Astrocyte of the cerebellum (primary cell): ENCODE measurements around the gene ISY1.

Source experiments
- DNase-seq: peaks from one replicate; pipeline ENCODE4 v3.0.0-alpha.2; 2011; ENCODE audit warnings: low read depth
- H3K4me3 ChIP-seq: 2 replicates; pipeline ENCODE4 v1.5.1; 2011; ENCODE audit warnings: mild to moderate bottlenecking, low read depth, low read length, moderate library complexity
- in situ Hi-C: cut with HindIII; loops from 2 replicates; pipeline ENCODE4 v1.10.0; 2017; ENCODE audit warnings: low sequenced_read_pairs
- TF ChIP-seq, protein P1 (sequence below): IDR thresholded peaks from 2 replicates; pipeline ENCODE4 v1.5.1; 2012; ENCODE audit warnings: low read length, low read depth, moderate library complexity, mild to moderate bottlenecking; ENCODE audit errors: missing control alignments

ISY1 gene

DNA sequence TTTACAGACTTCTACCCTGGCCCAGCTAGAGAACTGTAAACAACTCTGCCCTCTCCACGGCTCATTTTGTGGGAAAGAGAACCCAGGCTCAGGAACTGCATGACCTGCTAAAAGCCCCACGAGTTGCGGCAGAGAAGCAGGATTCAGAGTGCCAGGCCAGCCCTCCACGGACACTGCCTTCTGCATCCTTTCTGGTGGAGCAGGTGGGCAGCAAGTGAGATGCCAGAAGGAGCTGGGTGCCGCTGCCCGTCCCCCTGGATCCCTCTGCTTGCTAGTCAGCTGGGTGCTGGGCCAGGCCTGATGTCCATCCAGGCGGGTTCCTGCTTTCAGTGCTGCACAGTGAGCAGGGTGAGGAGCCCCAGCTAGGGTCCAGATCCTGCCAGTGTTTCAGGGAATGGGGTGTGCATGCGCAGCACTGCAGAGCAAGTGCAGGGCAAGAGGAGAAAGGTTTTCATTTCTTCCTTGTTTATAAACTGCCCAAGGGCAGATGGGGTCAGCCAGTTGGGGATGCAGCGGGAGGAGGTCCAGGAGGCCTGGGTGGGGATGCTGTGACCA is 34.1 kb downstream of the ISY1 start:
- H3K4me3 ChIP-seq = no peak overlapping the region
- TF ChIP-seq, protein P1, sequence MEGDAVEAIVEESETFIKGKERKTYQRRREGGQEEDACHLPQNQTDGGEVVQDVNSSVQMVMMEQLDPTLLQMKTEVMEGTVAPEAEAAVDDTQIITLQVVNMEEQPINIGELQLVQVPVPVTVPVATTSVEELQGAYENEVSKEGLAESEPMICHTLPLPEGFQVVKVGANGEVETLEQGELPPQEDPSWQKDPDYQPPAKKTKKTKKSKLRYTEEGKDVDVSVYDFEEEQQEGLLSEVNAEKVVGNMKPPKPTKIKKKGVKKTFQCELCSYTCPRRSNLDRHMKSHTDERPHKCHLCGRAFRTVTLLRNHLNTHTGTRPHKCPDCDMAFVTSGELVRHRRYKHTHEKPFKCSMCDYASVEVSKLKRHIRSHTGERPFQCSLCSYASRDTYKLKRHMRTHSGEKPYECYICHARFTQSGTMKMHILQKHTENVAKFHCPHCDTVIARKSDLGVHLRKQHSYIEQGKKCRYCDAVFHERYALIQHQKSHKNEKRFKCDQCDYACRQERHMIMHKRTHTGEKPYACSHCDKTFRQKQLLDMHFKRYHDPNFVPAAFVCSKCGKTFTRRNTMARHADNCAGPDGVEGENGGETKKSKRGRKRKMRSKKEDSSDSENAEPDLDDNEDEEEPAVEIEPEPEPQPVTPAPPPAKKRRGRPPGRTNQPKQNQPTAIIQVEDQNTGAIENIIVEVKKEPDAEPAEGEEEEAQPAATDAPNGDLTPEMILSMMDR = no peak
- DNase-seq = no peak
- in situ Hi-C loops = no loop called here

DNA sequence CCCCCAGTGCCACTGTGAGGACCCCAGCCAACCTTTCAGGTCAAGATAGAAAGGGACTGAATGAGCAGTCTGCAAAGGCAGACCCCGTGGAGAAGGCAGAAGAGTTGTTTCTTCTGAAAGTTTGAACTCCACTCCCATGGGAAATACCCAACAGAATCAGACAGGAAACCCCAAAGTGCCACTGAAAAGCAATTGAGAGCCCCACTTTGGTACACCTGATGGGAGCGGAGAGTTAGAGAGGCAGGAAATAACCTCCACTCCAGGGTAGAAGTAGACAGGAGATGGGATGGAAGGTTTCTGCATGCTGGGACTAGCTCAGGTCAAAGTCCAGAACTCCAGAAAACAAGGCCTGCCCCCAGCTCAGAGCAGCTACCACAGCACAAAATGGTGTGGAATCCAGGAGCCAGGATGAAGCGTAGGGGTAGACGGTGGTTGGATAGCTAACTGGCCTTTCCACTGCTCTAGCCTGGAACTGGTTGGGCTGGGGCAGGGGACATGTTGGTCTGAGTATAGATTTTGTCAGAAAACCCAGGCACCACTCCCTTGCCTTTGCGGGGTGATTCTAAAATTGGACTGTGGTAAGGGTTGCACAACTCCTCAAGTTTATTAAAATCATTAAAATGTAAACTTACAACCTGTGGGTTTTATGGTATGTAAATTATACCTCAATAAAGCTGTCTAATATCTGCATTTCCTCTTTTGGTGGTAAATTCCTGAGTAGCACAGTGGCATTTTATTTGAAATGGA is 37.4 kb downstream of the ISY1 start:
- H3K4me3 ChIP-seq = no peak overlapping the region
- no peak for DNase-seq
- TF ChIP-seq, protein P1 = no peak
- in situ Hi-C loops = no loop called here

DNA sequence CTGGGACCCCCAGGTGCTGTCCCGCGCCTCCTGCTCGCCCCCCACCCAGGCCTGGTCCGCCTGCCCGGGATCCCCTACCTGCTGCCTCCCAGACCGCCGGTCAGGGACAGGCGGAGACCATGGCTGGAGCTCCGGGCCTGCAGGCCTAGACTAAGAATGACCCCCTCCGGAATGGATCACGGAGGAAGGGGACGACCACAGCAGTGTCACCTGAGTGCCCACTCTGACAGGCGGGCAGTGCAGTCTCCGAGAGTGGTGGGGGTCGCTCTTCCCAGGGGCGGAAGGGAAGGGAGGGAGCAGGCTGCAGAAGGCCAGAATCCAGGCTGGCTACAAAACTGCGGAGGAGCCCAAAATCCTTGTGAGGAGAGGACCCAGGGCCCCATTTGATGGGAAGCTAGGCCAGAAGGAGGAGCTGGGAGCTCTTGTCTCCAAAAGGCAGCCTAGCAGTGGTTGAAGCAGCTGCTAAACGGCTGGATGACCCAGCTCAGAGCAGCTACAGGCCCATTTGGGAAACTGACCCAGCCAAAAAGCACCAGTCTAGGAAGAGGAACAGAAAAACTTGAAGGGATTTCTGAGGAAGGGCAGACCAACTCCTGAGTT is 38.4 kb downstream of the ISY1 start:
- DNase-seq = no peak
- TF ChIP-seq, protein P1 = no peak
- H3K4me3 ChIP-seq = peak overlapping the region; percentile 80
- in situ Hi-C loops = no loop called here

DNA sequence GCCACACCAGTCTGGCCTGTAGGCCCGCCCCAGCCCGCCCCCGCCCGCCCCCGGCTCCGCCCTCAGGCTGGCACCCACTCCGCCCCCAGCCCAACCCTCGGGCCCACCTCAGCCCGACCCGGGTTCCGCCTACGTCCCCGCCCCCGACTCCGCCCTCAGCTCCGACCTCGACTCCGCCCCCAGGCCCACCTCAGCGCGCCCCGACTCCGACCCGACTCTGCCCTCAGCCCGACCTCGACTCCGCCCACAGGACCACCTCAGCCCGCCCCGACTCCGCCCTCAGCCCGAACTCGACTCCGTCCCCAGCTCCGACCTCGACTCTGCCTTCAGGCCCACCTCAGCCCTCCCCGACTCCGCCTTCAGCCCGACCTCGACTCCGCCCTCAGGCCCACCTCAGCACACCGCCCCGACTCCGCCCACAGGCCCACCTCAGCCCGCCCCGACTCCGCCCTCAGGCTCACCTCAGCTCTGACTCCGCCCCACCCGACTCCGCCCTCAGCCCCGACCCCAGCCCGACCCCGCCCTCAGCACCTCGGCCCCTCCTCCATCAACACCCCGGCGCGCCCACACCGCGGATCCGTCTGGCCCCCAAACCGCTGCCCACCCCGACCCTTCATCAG is 39.0 kb downstream of the ISY1 start, which contains the start of gene RAB43:
TSS of gene RAB43 (minus strand) at position 13 of the 620 bp plus-strand sequence. CDS start 315 bp downstream, outside the sequence.
- TF ChIP-seq, protein P1 = no peak
- in situ Hi-C loops = no loop called here
- peak within 1 kb of the TSS; percentile 80 for H3K4me3 ChIP-seq
- DNase-seq = peak; percentile 56

DNA sequence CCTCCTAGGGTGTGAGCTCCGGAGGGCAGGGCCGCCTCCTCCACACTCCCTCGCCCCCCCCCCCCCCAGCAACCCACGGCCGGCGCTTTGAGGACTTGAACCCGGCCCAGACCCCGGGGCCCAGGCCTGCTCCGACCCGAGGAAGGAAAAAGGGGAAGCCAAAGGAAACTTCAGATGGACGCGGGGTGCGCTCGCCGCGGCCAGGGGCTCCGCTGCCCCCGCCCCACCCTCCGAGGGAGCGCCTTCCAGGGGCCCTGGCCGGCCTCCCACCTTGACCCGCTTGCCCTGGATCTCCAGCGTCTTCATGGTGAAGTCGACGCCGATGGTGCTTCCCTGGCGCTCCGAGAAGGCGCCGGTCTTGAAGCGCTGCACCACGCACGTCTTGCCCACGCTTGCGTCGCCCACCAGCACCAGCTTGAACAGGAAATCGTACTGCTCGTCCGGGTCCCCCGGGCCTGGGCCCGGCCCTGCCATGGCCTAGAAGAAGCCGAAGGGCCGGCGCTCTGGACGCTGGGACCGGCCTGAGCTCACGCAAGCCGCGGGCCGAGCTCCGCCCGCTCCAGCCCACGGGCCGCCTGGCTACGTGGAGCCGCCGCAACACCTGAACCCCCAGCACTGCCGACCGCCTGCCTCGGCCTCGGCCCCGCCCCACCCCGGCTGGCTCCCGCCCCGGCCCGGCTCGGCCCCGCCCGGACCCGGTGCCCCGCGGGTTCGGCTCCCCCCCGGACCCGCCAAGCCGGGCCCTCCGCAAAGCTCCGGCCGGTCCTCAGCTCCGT is 39.7 kb downstream of the ISY1 start:
- no peak for DNase-seq
- H3K4me3 ChIP-seq = peak overlapping the region; percentile 80
- in situ Hi-C loops = no loop called here
- TF ChIP-seq, protein P1 = no peak
